Activated T-helper 2 cell treated with anti-CD3 and anti-CD28 coated beads, Interferon-gamma antibody, Interleukin-2, Interleukin-4, amounts not matched to agents 10 μg/mL and 5 μg/mL and 100 μg/mL, durations not matched to agents 14 hours and 24 hours and 36 hours (primary cell): Measurements from ENCODE around the gene SLC4A1AP. TPM values are rescaled to one million over a fixed set of nuclear protein-coding genes. Genes with fewer than 3 reads are reported as not detected.

Experiments used
- DNase-seq: peaks from one replicate; pipeline ENCODE4 v3.0.0; 2021; ENCODE audit warnings: low spot score
- H3K27ac Mint-ChIP-seq: one replicate; pipeline ENCODE4 v1.8.0; 2021; ENCODE audit warnings: mixed read lengths
- H3K27me3 Mint-ChIP-seq: one replicate; pipeline ENCODE4 v1.8.0; 2021; ENCODE audit warnings: low read depth, mixed read lengths
- H3K36me3 Mint-ChIP-seq: one replicate; pipeline ENCODE4 v1.8.0; 2021; ENCODE audit warnings: low read depth, mixed read lengths
- H3K4me1 Mint-ChIP-seq: one replicate; pipeline ENCODE4 v1.8.0; 2021; ENCODE audit warnings: low read depth, mixed read lengths
- H3K4me3 Mint-ChIP-seq: one replicate; pipeline ENCODE4 v1.8.0; 2021; ENCODE audit warnings: low read depth, mild to moderate bottlenecking, moderate library complexity, mixed read lengths
- H3K9me3 Mint-ChIP-seq: one replicate; pipeline ENCODE4 v1.8.0; 2021; ENCODE audit warnings: mixed read lengths
- intact Hi-C: fragments of 100-400 bp; cut with micrococcal nuclease; formaldehyde crosslinking; loops from one replicate; pipeline ENCODE4 v1.15.1; 2023
- total RNA-seq: library from RNA; stranded (reverse); gene quantifications from 2 replicates; pipeline ENCODE4 v1.2.3, GENCODE V29; 2022

The SLC4A1AP gene
- total RNA-seq, 1 donor from 2014 or later: 27.8 TPM

GRCh38 chr2:27709326-27709725, 45.6 kb downstream of the SLC4A1AP start:
- H3K4me1 Mint-ChIP-seq: peaks cover 25% of the 10 kb centered on the region
- intact Hi-C loops: no loop called here
- H3K27ac Mint-ChIP-seq: no peak overlapping the region
- no peaks in the 10 kb centered on the region for H3K36me3 Mint-ChIP-seq
- DNase-seq: no peak
- no peaks in the 10 kb centered on the region for H3K9me3 Mint-ChIP-seq
- H3K27me3 Mint-ChIP-seq: peaks cover 6% of the 10 kb centered on the region
- H3K4me3 Mint-ChIP-seq: no peak overlapping the region

- intact Hi-C loops: no loop called here
- Mint-ChIP-seq H3K27ac (no peak overlapping the region), H3K36me3 (no peaks in the 10 kb centered on the region), H3K27me3 (peaks cover 8% of the 10 kb centered on the region), H3K4me3 (no peak overlapping the region), H3K4me1 (peaks cover 23% of the 10 kb centered on the region), H3K9me3 (no peaks in the 10 kb centered on the region)
- no peak for DNase-seq
These were observed 46.4 kb downstream of the SLC4A1AP start for GRCh38 chr2:27709960-27710575.

- H3K27ac Mint-ChIP-seq: no peak overlapping the region
- peaks cover 8% of the 10 kb centered on the region for H3K27me3 Mint-ChIP-seq
- peaks cover 20% of the 10 kb centered on the region for H3K4me1 Mint-ChIP-seq
- intact Hi-C loops: no loop called here
- H3K9me3 Mint-ChIP-seq: no peaks in the 10 kb centered on the region
- H3K36me3 Mint-ChIP-seq: no peaks in the 10 kb centered on the region
- H3K4me3 Mint-ChIP-seq: no peak overlapping the region
- DNase-seq: no peak
These were observed 47.1 kb downstream of the SLC4A1AP start for GRCh38 chr2:27710640-27711430.

GRCh38 chr2:27711804-27712203, 48.1 kb downstream of the SLC4A1AP start:
- Mint-ChIP-seq H3K27ac (no peak overlapping the region), H3K4me1 (peaks cover 20% of the 10 kb centered on the region), H3K36me3 (no peaks in the 10 kb centered on the region), H3K9me3 (no peaks in the 10 kb centered on the region), H3K27me3 (peaks cover 12% of the 10 kb centered on the region), H3K4me3 (no peak overlapping the region)
- DNase-seq: no peak
- intact Hi-C loops: no loop called here

- DNase-seq: no peak
- H3K27me3 Mint-ChIP-seq: peaks cover 16% of the 10 kb centered on the region
- H3K9me3 Mint-ChIP-seq: no peaks in the 10 kb centered on the region
- peaks cover 25% of the 10 kb centered on the region for H3K4me1 Mint-ChIP-seq
- no peaks in the 10 kb centered on the region for H3K36me3 Mint-ChIP-seq
- H3K4me3 Mint-ChIP-seq: no peak overlapping the region
- H3K27ac Mint-ChIP-seq: no peak overlapping the region
- intact Hi-C loops: no loop called here
These were observed 48.8 kb downstream of the SLC4A1AP start for GRCh38 chr2:27712522-27712921.

- Mint-ChIP-seq H3K27me3 (peaks cover 16% of the 10 kb centered on the region), H3K9me3 (no peaks in the 10 kb centered on the region), H3K4me3 (no peak overlapping the region), H3K36me3 (no peaks in the 10 kb centered on the region), H3K27ac (no peak overlapping the region), H3K4me1 (peaks cover 25% of the 10 kb centered on the region)
- intact Hi-C loops: no loop called here
- DNase-seq: no peak
These were observed 49.5 kb downstream of the SLC4A1AP start for GRCh38 chr2:27713201-27713600.

GRCh38 chr2:27714053-27714452, 50.4 kb downstream of the SLC4A1AP start:
- no peaks in the 10 kb centered on the region for H3K36me3 Mint-ChIP-seq
- peaks cover 25% of the 10 kb centered on the region for H3K4me1 Mint-ChIP-seq
- intact Hi-C loops: no loop called here
- DNase-seq: no peak
- no peaks in the 10 kb centered on the region for H3K9me3 Mint-ChIP-seq
- H3K4me3 Mint-ChIP-seq: no peak overlapping the region
- peaks cover 16% of the 10 kb centered on the region for H3K27me3 Mint-ChIP-seq
- H3K27ac Mint-ChIP-seq: peak overlapping the region; percentile 22

GRCh38 chr2:27714851-27715291, 51.2 kb downstream of the SLC4A1AP start:
- H3K27ac Mint-ChIP-seq: peak overlapping the region; percentile 6
- no peaks in the 10 kb centered on the region for H3K9me3 Mint-ChIP-seq
- H3K27me3 Mint-ChIP-seq: peaks cover 14% of the 10 kb centered on the region
- peak overlapping the region; percentile 17 for H3K4me3 Mint-ChIP-seq
- H3K4me1 Mint-ChIP-seq: peaks cover 28% of the 10 kb centered on the region
- intact Hi-C loops: no loop called here
- no peaks in the 10 kb centered on the region for H3K36me3 Mint-ChIP-seq
- DNase-seq: no peak

- no peak for DNase-seq
- Mint-ChIP-seq H3K27ac (no peak overlapping the region), H3K4me1 (peaks cover 35% of the 10 kb centered on the region), H3K9me3 (no peaks in the 10 kb centered on the region), H3K36me3 (no peaks in the 10 kb centered on the region), H3K4me3 (no peak overlapping the region), H3K27me3 (peaks cover 13% of the 10 kb centered on the region)
- intact Hi-C loops: no loop called here
These were observed 51.9 kb downstream of the SLC4A1AP start for GRCh38 chr2:27715318-27716210.

GRCh38 chr2:27716301-27717069, 52.8 kb downstream of the SLC4A1AP start:
- intact Hi-C loops: no loop called here
- Mint-ChIP-seq H3K9me3 (no peaks in the 10 kb centered on the region), H3K4me3 (peak overlapping the region; percentile 33), H3K27ac (peak overlapping the region; percentile 23), H3K27me3 (peaks cover 13% of the 10 kb centered on the region), H3K36me3 (no peaks in the 10 kb centered on the region), H3K4me1 (peaks cover 40% of the 10 kb centered on the region)
- DNase-seq: no peak

- intact Hi-C loops: no loop called here
- Mint-ChIP-seq H3K27me3 (peaks cover 12% of the 10 kb centered on the region), H3K27ac (peak overlapping the region; percentile 23), H3K9me3 (no peaks in the 10 kb centered on the region), H3K36me3 (no peaks in the 10 kb centered on the region), H3K4me3 (peak overlapping the region; percentile 1), H3K4me1 (peaks cover 43% of the 10 kb centered on the region)
- no peak for DNase-seq
These were observed 53.5 kb downstream of the SLC4A1AP start for GRCh38 chr2:27717070-27717795.
